ENCODE measurements around the gene TBC1D3.
"Not testable (repeated sequence)": the region's sequence is repeated elsewhere in the genome, so short reads cannot be mapped to it uniquely, and the experiment has no call there.

TBC1D3 gene

GRCh38 chr17:38192455-38192854 lies at the start of gene TBC1D3:
TBC1D3 (minus strand) TSS chr17:38192555; CDS start chr17:38191029, 1,526 bp downstream.
- not testable (repeated sequence) for DNase-seq

GRCh38 chr17:38232790-38233189 lies 40.4 kb upstream of the TBC1D3 start:
- DNase-seq = not testable (repeated sequence)

GRCh38 chr17:38225844-38226495 lies 33.6 kb upstream of the TBC1D3 start:
- not testable (repeated sequence) for DNase-seq

DNA sequence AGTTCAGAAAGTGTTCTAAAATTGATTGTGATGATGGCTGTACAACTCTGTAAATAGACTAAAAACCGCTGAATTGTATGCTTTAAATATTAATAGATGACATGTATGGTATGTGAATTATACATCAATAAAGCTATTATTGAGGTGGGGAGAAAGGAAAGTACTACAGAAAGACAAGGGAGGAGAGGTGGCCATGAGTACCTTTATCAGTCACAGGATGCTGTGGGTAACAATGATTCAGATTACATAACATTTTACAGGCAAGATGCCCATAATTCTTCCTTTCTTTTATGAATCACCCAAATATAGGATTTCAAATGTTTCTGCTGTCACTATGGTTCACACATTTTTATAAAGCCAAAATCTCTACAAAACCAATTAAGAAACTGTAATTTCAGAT lies 28.5 kb upstream of the TBC1D3 start:
- DNase-seq = not testable (repeated sequence)

GRCh38 chr17:38200271-38200670 lies 7.9 kb upstream of the TBC1D3 start:
- not testable (repeated sequence) for DNase-seq

- DNase-seq = not testable (repeated sequence)
These were observed 57.5 kb downstream of the TBC1D3 start for GRCh38 chr17:38134860-38135259.
